Measurements from ENCODE around the gene NCBP2L. TPM values are rescaled to one million over a fixed set of nuclear protein-coding genes. Genes with fewer than 3 reads are reported as not detected.
"Not testable (repeated sequence)": the region's sequence is repeated elsewhere in the genome, so short reads cannot be mapped to it uniquely, and the experiment has no call there.

Gene NCBP2L
- total and polyA plus RNA-seq, 9 donors, result 0.04 to 0.16 (median 0.11) TPM; not detected in 6

DNA sequence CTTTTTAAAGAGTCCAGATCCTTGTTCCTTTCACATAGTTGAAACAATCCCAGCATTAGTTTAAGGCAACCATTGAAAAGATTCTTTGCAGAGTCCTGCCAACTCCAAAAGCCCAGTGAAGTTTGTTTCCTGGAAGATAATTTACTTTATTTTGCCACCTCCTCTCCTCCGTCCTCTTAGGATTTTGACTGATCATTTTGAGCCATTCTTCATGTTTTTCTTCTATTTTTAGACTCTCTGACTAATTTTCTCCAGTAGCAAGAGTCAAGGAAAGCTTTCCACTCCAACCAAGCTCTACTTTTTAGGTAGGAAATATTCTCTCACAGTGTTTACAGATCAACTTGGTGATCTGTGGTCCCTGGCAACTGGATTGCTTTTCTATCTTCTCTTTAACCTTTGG lies 10.3 kb downstream of the NCBP2L start:
- Histone ChIP-seq H3K4me3 (ENCODE audit: low read length) (no peak overlapping the region), H3K27ac (ENCODE audit: low read length) (no peak overlapping the region), H3K9me3 (replicated peaks; ENCODE audit: control insufficient read depth, low read depth, low read length) (no peaks in the 10 kb centered on the region), H3K27me3 (ENCODE audit: control insufficient read depth, insufficient read depth, low read length) (peaks cover 13% of the 10 kb centered on the region), H3K4me1 (ENCODE audit: control insufficient read depth, insufficient read depth, low read length) (no peaks in the 10 kb centered on the region), H3K36me3 (ENCODE audit: control insufficient read depth, insufficient read depth, low read length) (no peaks in the 10 kb centered on the region)
- WGBS (ENCODE audit: insufficient coverage), result no CpG with 5 or more reads among the region's 1 CpG
- peak; percentile 65 for DNase-seq

- H3K4me3 ChIP-seq (ENCODE audit: low read length), result no peak overlapping the region
- H3K36me3 ChIP-seq (ENCODE audit: control insufficient read depth, insufficient read depth, low read length), result no peaks in the 10 kb centered on the region
- peaks cover 3% of the 10 kb centered on the region for H3K27me3 ChIP-seq (ENCODE audit: control insufficient read depth, insufficient read depth, low read length)
- H3K4me1 ChIP-seq (ENCODE audit: control insufficient read depth, insufficient read depth, low read length), result no peaks in the 10 kb centered on the region
- H3K27ac ChIP-seq (ENCODE audit: low read length), result no peak overlapping the region
- peaks cover 5% of the 10 kb centered on the region for H3K9me3 ChIP-seq (replicated peaks; ENCODE audit: control insufficient read depth, low read depth, low read length)
- no peak for DNase-seq
- no CpG with 5 or more reads among the region's 1 CpG for WGBS (ENCODE audit: insufficient coverage)
Observed at GRCh38 chrX:107804427-107804826, 26.9 kb downstream of the NCBP2L start.

- H3K27ac ChIP-seq (ENCODE audit: low read length), result no peak overlapping the region
- no peak for DNase-seq
- WGBS (ENCODE audit: insufficient coverage), result 100% methylated on average over 1 of the region's 3 CpGs
- no peaks in the 10 kb centered on the region for H3K4me1 ChIP-seq (ENCODE audit: control insufficient read depth, insufficient read depth, low read length)
- peaks cover 3% of the 10 kb centered on the region for H3K27me3 ChIP-seq (ENCODE audit: control insufficient read depth, insufficient read depth, low read length)
- peaks cover 5% of the 10 kb centered on the region for H3K9me3 ChIP-seq (replicated peaks; ENCODE audit: control insufficient read depth, low read depth, low read length)
- H3K36me3 ChIP-seq (ENCODE audit: control insufficient read depth, insufficient read depth, low read length), result no peaks in the 10 kb centered on the region
- no peak overlapping the region for H3K4me3 ChIP-seq (ENCODE audit: low read length)
Observed at GRCh38 chrX:107805179-107805578, 27.6 kb downstream of the NCBP2L start.

DNA sequence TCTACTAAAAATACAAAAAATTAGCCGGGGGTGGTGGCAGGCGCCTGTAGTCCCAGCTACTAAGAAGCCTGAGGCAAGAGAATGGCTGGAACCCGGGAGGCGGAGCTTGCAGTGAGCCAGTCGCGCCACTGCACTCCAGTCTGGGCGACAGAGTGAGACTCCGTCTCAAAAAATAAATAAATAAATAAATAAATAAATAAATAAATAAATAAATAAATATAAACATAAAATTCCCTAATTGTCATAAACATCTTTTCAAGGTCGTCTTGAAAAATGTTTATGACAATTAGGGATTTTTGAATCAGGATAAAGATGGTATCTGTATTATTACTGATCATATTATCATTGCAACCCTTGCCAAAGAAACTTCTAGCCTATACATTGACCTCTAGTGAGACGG lies 32.5 kb downstream of the NCBP2L start:
- not testable (repeated sequence) for H3K36me3 ChIP-seq (ENCODE audit: control insufficient read depth, insufficient read depth, low read length); DNase-seq; H3K4me3 ChIP-seq (ENCODE audit: low read length); H3K9me3 ChIP-seq (replicated peaks; ENCODE audit: control insufficient read depth, low read depth, low read length); H3K4me1 ChIP-seq (ENCODE audit: control insufficient read depth, insufficient read depth, low read length); H3K27ac ChIP-seq (ENCODE audit: low read length)
- H3K27me3 ChIP-seq (ENCODE audit: control insufficient read depth, insufficient read depth, low read length), result peaks cover 15% of the 10 kb centered on the region
- WGBS (ENCODE audit: insufficient coverage), result 77% methylated on average over 2 of the region's 10 CpGs

DNA sequence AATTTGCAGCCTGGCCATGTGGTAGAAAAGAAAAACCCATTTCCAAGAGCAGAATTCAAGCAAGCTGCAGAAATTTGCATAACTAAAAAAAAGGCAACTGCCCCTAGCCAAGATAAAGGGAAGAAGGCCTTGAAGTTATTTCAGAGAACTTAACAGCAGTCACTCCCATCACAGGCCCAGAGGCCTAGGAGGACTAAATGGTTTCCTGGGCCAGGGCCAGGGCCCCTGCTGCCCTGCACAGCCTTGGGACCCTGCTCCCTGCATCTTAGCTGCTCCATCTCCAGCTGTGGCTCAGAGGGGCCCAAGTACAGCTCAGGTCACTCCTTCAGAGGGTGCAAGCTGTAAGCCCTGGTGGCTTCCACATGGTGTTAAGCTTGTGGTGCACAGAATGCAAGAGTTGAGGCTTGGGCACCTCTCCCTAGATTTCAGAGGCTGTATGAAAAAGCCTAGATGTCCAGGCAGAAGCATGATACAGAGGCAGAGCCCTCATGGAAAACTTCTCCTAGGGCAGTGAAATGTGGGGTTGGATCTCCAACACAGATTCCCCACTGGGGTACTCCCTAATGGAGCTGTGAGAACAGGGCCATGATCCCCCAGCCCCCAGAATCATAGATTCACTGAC lies 41.5 kb downstream of the NCBP2L start:
- DNase-seq, result no peak
- Histone ChIP-seq H3K4me1 (ENCODE audit: control insufficient read depth, insufficient read depth, low read length) (no peaks in the 10 kb centered on the region), H3K36me3 (ENCODE audit: control insufficient read depth, insufficient read depth, low read length) (no peaks in the 10 kb centered on the region), H3K27ac (ENCODE audit: low read length) (no peak overlapping the region), H3K9me3 (replicated peaks; ENCODE audit: control insufficient read depth, low read depth, low read length) (peaks cover 11% of the 10 kb centered on the region), H3K4me3 (ENCODE audit: low read length) (no peak overlapping the region), H3K27me3 (ENCODE audit: control insufficient read depth, insufficient read depth, low read length) (peaks cover 14% of the 10 kb centered on the region)

DNA sequence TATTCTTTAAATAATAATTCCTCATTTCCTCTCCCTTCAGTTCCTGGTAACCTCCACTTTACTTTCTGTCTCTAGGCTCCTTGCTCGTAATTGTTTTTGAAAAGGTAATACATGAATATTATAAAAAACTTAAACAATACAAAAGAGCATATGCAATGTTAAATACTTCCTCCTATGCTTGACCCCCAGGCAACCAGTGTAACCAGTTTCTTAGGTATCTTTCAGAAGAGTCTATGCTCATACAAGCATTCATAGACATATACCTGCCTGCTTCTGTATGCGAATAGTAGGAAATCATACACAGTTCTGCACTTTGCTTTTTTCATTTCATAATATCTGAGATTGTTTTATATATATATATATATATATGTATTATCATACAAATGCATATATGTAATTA lies 45.5 kb downstream of the NCBP2L start:
- DNase-seq, result no peak
- Histone ChIP-seq H3K27ac (ENCODE audit: low read length) (no peak overlapping the region), H3K27me3 (ENCODE audit: control insufficient read depth, insufficient read depth, low read length) (peaks cover 30% of the 10 kb centered on the region), H3K4me3 (ENCODE audit: low read length) (no peak overlapping the region), H3K36me3 (ENCODE audit: control insufficient read depth, insufficient read depth, low read length) (no peaks in the 10 kb centered on the region), H3K4me1 (ENCODE audit: control insufficient read depth, insufficient read depth, low read length) (peaks cover 7% of the 10 kb centered on the region), H3K9me3 (replicated peaks; ENCODE audit: control insufficient read depth, low read depth, low read length) (peaks cover 11% of the 10 kb centered on the region)
- no CpG with 5 or more reads among the region's 2 CpGs for WGBS (ENCODE audit: insufficient coverage)

DNA sequence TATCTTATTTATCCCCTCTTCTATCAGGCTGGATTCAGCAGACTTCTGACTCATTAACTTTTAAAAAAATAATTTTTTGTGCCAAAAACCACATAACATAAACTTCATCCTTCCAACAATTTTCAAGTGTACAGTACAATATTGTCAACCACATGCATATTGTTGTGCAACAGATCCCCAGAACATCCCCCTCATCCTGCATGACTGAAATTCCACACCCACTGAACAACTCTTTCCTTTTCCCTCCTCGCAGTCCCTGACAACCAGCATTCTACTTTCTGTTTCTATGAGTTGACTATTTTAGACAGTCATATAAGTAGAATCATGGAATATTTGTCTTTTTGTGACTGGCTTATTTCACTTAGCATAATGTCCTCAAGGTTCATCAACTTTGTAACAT lies 45.9 kb downstream of the NCBP2L start:
- Histone ChIP-seq H3K27ac (ENCODE audit: low read length) (no peak overlapping the region), H3K9me3 (replicated peaks; ENCODE audit: control insufficient read depth, low read depth, low read length) (peaks cover 10% of the 10 kb centered on the region), H3K4me1 (ENCODE audit: control insufficient read depth, insufficient read depth, low read length) (peaks cover 7% of the 10 kb centered on the region), H3K4me3 (ENCODE audit: low read length) (no peak overlapping the region), H3K27me3 (ENCODE audit: control insufficient read depth, insufficient read depth, low read length) (peaks cover 34% of the 10 kb centered on the region), H3K36me3 (ENCODE audit: control insufficient read depth, insufficient read depth, low read length) (no peaks in the 10 kb centered on the region)
- WGBS (ENCODE audit: insufficient coverage), result no CpG with 5 or more reads among the region's 1 CpG
- peak; percentile 30 for DNase-seq

DNA sequence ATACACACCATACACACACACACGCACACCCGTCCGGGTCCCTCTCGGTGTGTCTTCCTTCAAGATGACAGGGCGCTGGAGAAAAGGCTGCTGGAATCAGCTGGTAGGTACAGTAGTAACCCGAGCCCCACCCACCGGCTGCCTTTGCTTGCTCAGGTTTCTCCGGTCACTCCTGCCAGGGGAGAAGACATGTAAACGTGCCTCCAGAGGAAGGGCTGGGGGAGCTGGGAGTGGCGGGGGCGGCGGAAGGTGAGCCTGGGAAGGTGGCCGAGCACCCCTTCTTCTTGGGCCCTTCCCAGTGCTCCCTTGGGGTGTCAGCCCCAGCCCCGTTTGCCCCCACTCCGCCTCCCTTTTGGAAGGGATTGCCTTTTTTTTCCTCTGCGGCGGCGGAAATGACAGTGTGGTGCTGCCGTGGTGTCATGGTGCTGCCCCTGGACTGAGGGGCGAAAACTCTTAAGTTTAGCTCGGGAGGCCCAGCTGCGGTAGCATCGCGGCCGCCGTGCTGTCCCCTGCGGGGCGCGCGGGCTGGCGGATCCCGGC lies 48.2 kb downstream of the NCBP2L start, which contains the start of gene MID2:
TSS of gene MID2 (plus strand) at position 169 of the 540 bp plus-strand sequence. CDS start 561 bp downstream, outside the sequence.
- DNase-seq, result peak; percentile 67
- Histone ChIP-seq H3K27me3 (ENCODE audit: control insufficient read depth, insufficient read depth, low read length) (peaks cover 35% of the 10 kb centered on the region), H3K4me1 (ENCODE audit: control insufficient read depth, insufficient read depth, low read length) (peaks cover 7% of the 10 kb centered on the region)

GRCh38 chrX:107826238-107827029 lies 48.9 kb downstream of the NCBP2L start:
- Histone ChIP-seq H3K27ac (ENCODE audit: low read length) (peak overlapping the region; percentile 85), H3K27me3 (ENCODE audit: control insufficient read depth, insufficient read depth, low read length) (peaks cover 35% of the 10 kb centered on the region), H3K4me1 (ENCODE audit: control insufficient read depth, insufficient read depth, low read length) (peaks cover 7% of the 10 kb centered on the region), H3K4me3 (ENCODE audit: low read length) (peak overlapping the region; percentile 43), H3K9me3 (replicated peaks; ENCODE audit: control insufficient read depth, low read depth, low read length) (no peaks in the 10 kb centered on the region), H3K36me3 (ENCODE audit: control insufficient read depth, insufficient read depth, low read length) (no peaks in the 10 kb centered on the region)
- peak; percentile 57 for DNase-seq
- 32% methylated on average over 98 of the region's 100 CpGs for WGBS (ENCODE audit: insufficient coverage)

More for the DNA sequence above, 48.2 kb downstream of the NCBP2L start, which contains the start of gene MID2:
- Histone ChIP-seq H3K9me3 (replicated peaks; ENCODE audit: control insufficient read depth, low read depth, low read length) (no peaks in the 10 kb centered on the region), H3K4me3 (ENCODE audit: low read length) (peak within 1 kb of the TSS; percentile 43), H3K36me3 (ENCODE audit: control insufficient read depth, insufficient read depth, low read length) (no peaks in the 10 kb centered on the region), H3K27ac (ENCODE audit: low read length) (peak within 1 kb of the TSS; percentile 85)
- WGBS (ENCODE audit: insufficient coverage), result 39% methylated on average over 27 of the region's 32 CpGs

Measured in muscle of leg (tissue), 11 donors.